Measurements from ENCODE around the gene IER2. TPM values are rescaled to one million over a fixed set of nuclear protein-coding genes. Genes with fewer than 3 reads are reported as not detected.

IER2 gene
- total and polyA plus RNA-seq, 9 of the 15 experiments (the other 6 are each of a cell fraction or from before 2014, with no cell fraction given), result 4.5 to 205 (median 23.7) TPM

DNA sequence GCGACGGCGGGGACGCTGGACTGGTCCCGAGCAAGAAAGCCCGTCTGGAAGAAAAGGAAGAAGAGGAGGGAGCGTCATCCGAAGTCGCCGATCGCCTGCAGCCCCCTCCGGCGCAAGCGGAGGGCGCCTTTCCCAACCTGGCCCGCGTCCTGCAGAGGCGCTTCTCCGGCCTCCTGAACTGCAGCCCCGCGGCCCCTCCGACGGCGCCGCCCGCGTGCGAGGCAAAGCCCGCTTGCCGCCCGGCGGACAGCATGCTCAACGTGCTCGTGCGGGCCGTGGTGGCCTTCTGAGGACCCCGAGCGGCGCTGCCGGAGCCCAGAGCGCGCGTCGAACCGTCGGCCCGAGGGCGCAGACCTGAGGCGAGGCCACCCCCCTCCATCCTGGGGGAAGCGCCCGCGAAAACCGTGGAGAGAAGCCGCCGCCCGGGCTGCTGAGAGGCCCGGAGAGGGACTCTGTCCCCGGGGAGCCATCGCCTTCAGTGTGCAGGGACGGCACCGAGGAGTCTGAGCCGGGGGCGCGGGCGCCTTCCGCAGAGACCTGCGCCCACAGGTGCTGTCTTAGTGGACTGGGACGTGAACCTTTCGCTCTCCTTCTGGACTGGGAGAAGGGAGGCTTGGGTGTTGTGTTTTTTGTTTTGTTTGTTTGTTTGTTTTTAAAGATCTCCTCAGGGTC is 3.5 kb downstream of the IER2 start (continued):
- TF ChIP-seq TRIM24 (IDR thresholded peaks at IDR 0.05), result no peak
- TF ChIP-seq MTA2 (IDR thresholded peaks at IDR 0.05; ENCODE audit: low read depth), result no peak
- TF ChIP-seq RFX5 (IDR thresholded peaks at IDR 0.05; ENCODE audit: low read depth, low read length), result no peak
- TF ChIP-seq FOXJ2 (tag; IDR thresholded peaks at IDR 0.05), result no peak
- TF ChIP-seq U2AF2 (optimal IDR thresholded peaks at IDR 0.05; ENCODE audit: low read depth, low read length), result no peak
- TF ChIP-seq ZFP30 (CRISPR knock-in tag; IDR thresholded peaks at IDR 0.05; ENCODE audit: borderline replicate concordance), result no peak
- TF ChIP-seq BCOR (IDR thresholded peaks at IDR 0.05), result no peak
- no peak for TF ChIP-seq MBD1 (CRISPR knock-in tag; IDR thresholded peaks at IDR 0.05)
- TF ChIP-seq HCFC1 (IDR thresholded peaks at IDR 0.05; ENCODE audit: low read depth, low read length), result 0 out of 2 replicates have a peak, but pooled peaks have one; percentile 29
- no peak for TF ChIP-seq HEY1 (CRISPR knock-in tag; IDR thresholded peaks at IDR 0.05; ENCODE audit: borderline replicate concordance)
- TF ChIP-seq, protein P1, sequence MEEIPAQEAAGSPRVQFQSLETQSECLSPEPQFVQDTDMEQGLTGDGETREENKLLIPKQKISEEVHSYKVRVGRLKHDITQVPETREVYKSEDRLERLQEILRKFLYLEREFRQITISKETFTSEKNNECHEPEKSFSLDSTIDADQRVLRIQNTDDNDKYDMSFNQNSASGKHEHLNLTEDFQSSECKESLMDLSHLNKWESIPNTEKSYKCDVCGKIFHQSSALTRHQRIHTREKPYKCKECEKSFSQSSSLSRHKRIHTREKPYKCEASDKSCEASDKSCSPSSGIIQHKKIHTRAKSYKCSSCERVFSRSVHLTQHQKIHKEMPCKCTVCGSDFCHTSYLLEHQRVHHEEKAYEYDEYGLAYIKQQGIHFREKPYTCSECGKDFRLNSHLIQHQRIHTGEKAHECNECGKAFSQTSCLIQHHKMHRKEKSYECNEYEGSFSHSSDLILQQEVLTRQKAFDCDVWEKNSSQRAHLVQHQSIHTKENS (CRISPR knock-in tag; IDR thresholded peaks at IDR 0.05), result no peak
- TF ChIP-seq, protein P2, sequence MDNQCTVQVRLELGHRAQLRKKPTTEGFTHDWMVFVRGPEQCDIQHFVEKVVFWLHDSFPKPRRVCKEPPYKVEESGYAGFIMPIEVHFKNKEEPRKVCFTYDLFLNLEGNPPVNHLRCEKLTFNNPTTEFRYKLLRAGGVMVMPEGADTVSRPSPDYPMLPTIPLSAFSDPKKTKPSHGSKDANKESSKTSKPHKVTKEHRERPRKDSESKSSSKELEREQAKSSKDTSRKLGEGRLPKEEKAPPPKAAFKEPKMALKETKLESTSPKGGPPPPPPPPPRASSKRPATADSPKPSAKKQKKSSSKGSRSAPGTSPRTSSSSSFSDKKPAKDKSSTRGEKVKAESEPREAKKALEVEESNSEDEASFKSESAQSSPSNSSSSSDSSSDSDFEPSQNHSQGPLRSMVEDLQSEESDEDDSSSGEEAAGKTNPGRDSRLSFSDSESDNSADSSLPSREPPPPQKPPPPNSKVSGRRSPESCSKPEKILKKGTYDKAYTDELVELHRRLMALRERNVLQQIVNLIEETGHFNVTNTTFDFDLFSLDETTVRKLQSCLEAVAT (IDR thresholded peaks at IDR 0.05), result peak; percentile 94 to 98
- TF ChIP-seq ZC3H4 (CRISPR knock-in tag; IDR thresholded peaks at IDR 0.05; ENCODE audit: borderline replicate concordance), result 0 out of 2 replicates have a peak, but pooled peaks have one; percentile 10
- no peak for TF ChIP-seq XRCC4 (IDR thresholded peaks at IDR 0.05; ENCODE audit: extremely low read depth, insufficient read depth, insufficient read length)
- TF ChIP-seq CEBPB (tag; IDR thresholded peaks at IDR 0.05), result no peak
- no peak for TF ChIP-seq SMARCB1 (IDR thresholded peaks at IDR 0.05; ENCODE audit: insufficient read length, low read depth)
- TF ChIP-seq CHD2 (IDR thresholded peaks at IDR 0.05; ENCODE audit: low read depth, low read length), result no peak
- TF ChIP-seq SMC3 (conservative IDR thresholded peaks at IDR 0.05; ENCODE audit: insufficient read depth, low read depth, low read length), result no peak
- TF ChIP-seq MAFG (tag; conservative IDR thresholded peaks at IDR 0.05), result no peak
- no peak for TF ChIP-seq ZNF79 (CRISPR knock-in tag; IDR thresholded peaks at IDR 0.05; ENCODE audit: low read depth)
- TF ChIP-seq CTCFL (IDR thresholded peaks at IDR 0.05; ENCODE audit: borderline replicate concordance, insufficient read depth, low read depth, low read length, poor library complexity, severe bottlenecking), result peak; percentile 35
- TF ChIP-seq ATF4 (CRISPR knock-in tag; IDR thresholded peaks at IDR 0.05), result no peak
